Measurements from ENCODE around the gene DCST1. TPM values are rescaled to one million over a fixed set of nuclear protein-coding genes. Genes with fewer than 3 reads are reported as not detected.

DCST1 gene
- total RNA-seq, 1 donor from 2014 or later = not detected

GRCh38 chr1:155092131-155092530 lies 58.5 kb downstream of the DCST1 start:
- no peak for TF ChIP-seq CTCF (IDR thresholded peaks at IDR 0.05; ENCODE audit: insufficient read depth, low read length, severe bottlenecking)
- H3K36me3 ChIP-seq (ENCODE audit: control insufficient read depth, insufficient read depth, low read length) = peaks cover 1% of the 10 kb centered on the region
- DNase-seq (ENCODE audit: low read depth) = no peak
- H3K27me3 ChIP-seq (ENCODE audit: control insufficient read depth, insufficient read depth, low read length) = peaks cover 2% of the 10 kb centered on the region
- no peak overlapping the region for H3K4me3 ChIP-seq (ENCODE audit: low read depth, low read length)
- FAIRE-seq = no peak

GRCh38 chr1:155092641-155093040 lies 59.0 kb downstream of the DCST1 start:
- Histone ChIP-seq H3K27me3 (ENCODE audit: control insufficient read depth, insufficient read depth, low read length) (peaks cover 2% of the 10 kb centered on the region), H3K36me3 (ENCODE audit: control insufficient read depth, insufficient read depth, low read length) (no peaks in the 10 kb centered on the region), H3K4me3 (ENCODE audit: low read depth, low read length) (no peak overlapping the region)
- FAIRE-seq (no peak), DNase-seq (ENCODE audit: low read depth) (no peak)
- TF ChIP-seq CTCF (IDR thresholded peaks at IDR 0.05; ENCODE audit: insufficient read depth, low read length, severe bottlenecking) = no peak

- Histone ChIP-seq H3K4me3 (ENCODE audit: low read depth, low read length) (no peak overlapping the region), H3K36me3 (ENCODE audit: control insufficient read depth, insufficient read depth, low read length) (no peaks in the 10 kb centered on the region), H3K27me3 (ENCODE audit: control insufficient read depth, insufficient read depth, low read length) (peaks cover 2% of the 10 kb centered on the region)
- FAIRE-seq (no peak), DNase-seq (ENCODE audit: low read depth) (peak; percentile 59)
- TF ChIP-seq CTCF (IDR thresholded peaks at IDR 0.05; ENCODE audit: insufficient read depth, low read length, severe bottlenecking) = peak; percentile 56
These were observed 60.4 kb downstream of the DCST1 start for GRCh38 chr1:155093911-155094621.

- no peak for TF ChIP-seq CTCF (IDR thresholded peaks at IDR 0.05; ENCODE audit: insufficient read depth, low read length, severe bottlenecking)
- Histone ChIP-seq H3K4me3 (ENCODE audit: low read depth, low read length) (no peak overlapping the region), H3K27me3 (ENCODE audit: control insufficient read depth, insufficient read depth, low read length) (peaks cover 2% of the 10 kb centered on the region), H3K36me3 (ENCODE audit: control insufficient read depth, insufficient read depth, low read length) (no peaks in the 10 kb centered on the region)
- no peak for DNase-seq (ENCODE audit: low read depth)
- no peak for FAIRE-seq
These were observed 61.0 kb downstream of the DCST1 start for GRCh38 chr1:155094622-155094948.

- Histone ChIP-seq H3K27me3 (ENCODE audit: control insufficient read depth, insufficient read depth, low read length) (no peaks in the 10 kb centered on the region), H3K4me3 (ENCODE audit: low read depth, low read length) (no peak overlapping the region), H3K36me3 (ENCODE audit: control insufficient read depth, insufficient read depth, low read length) (no peaks in the 10 kb centered on the region)
- no peak for DNase-seq (ENCODE audit: low read depth)
- TF ChIP-seq CTCF (IDR thresholded peaks at IDR 0.05; ENCODE audit: insufficient read depth, low read length, severe bottlenecking) = no peak
- FAIRE-seq = no peak
These were observed 65.7 kb downstream of the DCST1 start for GRCh38 chr1:155099331-155099730.

Other genes starting within 250 kb of the DCST1 start
- under 0.01 TPM in 1 of 2 replicates, not detected in the other for gene KCNN3, start 163.5 kb upstream of the DCST1 start, total RNA-seq
- gene PMVK, start 97.1 kb upstream of the DCST1 start, total RNA-seq = 11.3 and 24.6 TPM in 2 replicates
- 23.7 and 28.3 TPM in 2 replicates for gene PBXIP1, start 77.7 kb upstream of the DCST1 start, total RNA-seq
- 7.4 and 20.0 TPM in 2 replicates for gene PYGO2, start 72.0 kb upstream of the DCST1 start, total RNA-seq
- 216 and 351 TPM in 2 replicates for gene SHC1, start 63.1 kb upstream of the DCST1 start, total RNA-seq
- gene CKS1B, start 59.1 kb upstream of the DCST1 start, total RNA-seq = 56.3 and 76.9 TPM in 2 replicates
- gene FLAD1, start 50.5 kb upstream of the DCST1 start, total RNA-seq = 40.8 and 49.3 TPM in 2 replicates
- 0.51 TPM in 1 of 2 replicates, not detected in the other for gene LENEP, start 40.2 kb upstream of the DCST1 start, total RNA-seq
- gene ZBTB7B, start 31.0 kb upstream of the DCST1 start, total RNA-seq = 46.1 and 112 TPM in 2 replicates
- under 0.01 and 0.13 TPM in 2 replicates for gene DCST2, start within 50 bp of the DCST1 start, total RNA-seq
- gene ADAM15, start 17.5 kb downstream of the DCST1 start, total RNA-seq = 181 and 322 TPM in 2 replicates
- gene EFNA4, start 29.9 kb downstream of the DCST1 start, total RNA-seq = 8.7 and 12.9 TPM in 2 replicates
- gene EFNA3, start 45.0 kb downstream of the DCST1 start, total RNA-seq = 3.7 and 11.9 TPM in 2 replicates
- 31.9 and 54.3 TPM in 2 replicates for gene EFNA1, start 94.1 kb downstream of the DCST1 start, total RNA-seq
- 149 and 161 TPM in 2 replicates for gene SLC50A1, start 102.0 kb downstream of the DCST1 start, total RNA-seq
- 37.4 and 43.5 TPM in 2 replicates for gene DPM3, start 106.7 kb downstream of the DCST1 start, total RNA-seq
- 76.3 and 133 TPM in 2 replicates for gene KRTCAP2, start 139.5 kb downstream of the DCST1 start, total RNA-seq
- 0.26 and 0.64 TPM in 2 replicates for gene TRIM46, start 140.0 kb downstream of the DCST1 start, total RNA-seq
- 16.3 and 19.6 TPM in 2 replicates for gene THBS3, start 174.1 kb downstream of the DCST1 start, total RNA-seq
- 48.4 and 49.5 TPM in 2 replicates for gene MTX1, start 174.9 kb downstream of the DCST1 start, total RNA-seq
- gene ENTREP3, start 221.7 kb downstream of the DCST1 start, total RNA-seq = 3.2 and 3.7 TPM in 2 replicates
- gene SCAMP3, start 228.5 kb downstream of the DCST1 start, total RNA-seq = 23.4 and 26.9 TPM in 2 replicates
- gene CLK2, start 239.7 kb downstream of the DCST1 start, total RNA-seq = 19.7 and 23.4 TPM in 2 replicates
- gene HCN3, start 243.6 kb downstream of the DCST1 start, total RNA-seq = 0.90 and 1.1 TPM in 2 replicates